Karpas-422 (cell line): Measurements from ENCODE around the gene LSG1. TPM values are rescaled to one million over a fixed set of nuclear protein-coding genes. Genes with fewer than 3 reads are reported as not detected.

ENCODE experiments used
- DNase-seq: peaks from one replicate; pipeline ENCODE4 v3.0.0-alpha.2; 2015
- H2AFZ ChIP-seq: fragments of 200-600 bp; sonication (generic); 2 replicates; pipeline ENCODE4 v1.6.1; 2014; ENCODE audit warnings: antibody characterized with exemption, low read length, mixed read lengths
- H3K27ac ChIP-seq: fragments of 200-600 bp; sonication (generic); 2 replicates; pipeline ENCODE4 v1.5.1; 2014; ENCODE audit warnings: mild to moderate bottlenecking, low read length, moderate library complexity
- H3K27me3 ChIP-seq: fragments of 200-600 bp; sonication (generic); 2 replicates; pipeline ENCODE4 v1.6.1; 2014; ENCODE audit warnings: low read length, mixed read lengths
- H3K36me3 ChIP-seq: fragments of 200-600 bp; sonication (generic); 2 replicates; pipeline ENCODE4 v1.6.1; 2014; ENCODE audit warnings: low read length, mixed read lengths; ENCODE audit not compliant: insufficient read depth
- H3K4me1 ChIP-seq: fragments of 200-600 bp; sonication (generic); 2 replicates; pipeline ENCODE4 v1.6.1; 2014; ENCODE audit warnings: mild to moderate bottlenecking, low read length, mixed read lengths
- H3K4me2 ChIP-seq: fragments of 200-600 bp; sonication (generic); 2 replicates; pipeline ENCODE4 v1.6.1; 2014; ENCODE audit warnings: low read length, low read depth, mild to moderate bottlenecking; ENCODE audit not compliant: poor library complexity, severe bottlenecking
- H3K4me3 ChIP-seq: fragments of 200-600 bp; sonication (generic); 2 replicates; pipeline ENCODE4 v1.5.1; 2014; ENCODE audit warnings: mild to moderate bottlenecking, antibody characterized with exemption, low read length, mixed read lengths
- H3K79me2 ChIP-seq: fragments of 200-600 bp; sonication (generic); 2 replicates; pipeline ENCODE4 v1.6.1; 2014; ENCODE audit warnings: mild to moderate bottlenecking, low read length, mixed read lengths
- H3K9ac ChIP-seq: fragments of 200-600 bp; sonication (generic); 2 replicates; pipeline ENCODE4 v1.6.0; 2014; ENCODE audit warnings: low read length
- H3K9me2 ChIP-seq: fragments of 200-600 bp; sonication (generic), shearing (Covaris generic); replicated peaks from 2 replicates; pipeline ENCODE4 v1.6.0; 2014; ENCODE audit warnings: mild to moderate bottlenecking, low read length, moderate library complexity; ENCODE audit not compliant: insufficient read depth
- H3K9me3 ChIP-seq: fragments of 300-700, 200-600 bp; sonication (generic); 2 replicates; pipeline ENCODE4 v1.6.1; 2014; ENCODE audit warnings: low read length, mixed read lengths
- H4K20me1 ChIP-seq: fragments of 200-600 bp; sonication (generic); 2 replicates; pipeline ENCODE4 v1.6.1; 2014; ENCODE audit warnings: mild to moderate bottlenecking, antibody characterized with exemption, low read length, low read depth; ENCODE audit not compliant: insufficient read depth
- total RNA-seq: library from RNA; depleted of rRNA; stranded (reverse); fragments of >200 nt; shearing (Covaris generic); gene quantifications from 2 replicates; pipeline ENCODE4 v1.2.3, GENCODE V29; 2014; ENCODE audit warnings: low replicate concordance

Gene LSG1
- total RNA-seq, 1 experiment from 2014 or later = 52.2 TPM

GRCh38 chr3:194685718-194686413 lies 13.9 kb upstream of the LSG1 start, which contains the start of gene FAM43A:
TSS of gene FAM43A (plus strand) at chr3:194685883. CDS start at chr3:194686827, 944 bp downstream.
- H3K27ac ChIP-seq = peak within 1 kb of the TSS; percentile 93
- no peaks in the 10 kb centered on the region for H3K9me2 ChIP-seq
- peak; percentile 98 for DNase-seq
- peaks cover 15% of the 10 kb centered on the region for H4K20me1 ChIP-seq
- peaks cover 56% of the 10 kb centered on the region for H3K4me1 ChIP-seq
- no peaks in the 10 kb centered on the region for H3K9me3 ChIP-seq
- peaks cover 23% of the 10 kb centered on the region for H3K79me2 ChIP-seq
- peak within 1 kb of the TSS; percentile 78 for H3K4me2 ChIP-seq
- H3K36me3 ChIP-seq = no peaks in the 10 kb centered on the region
- peak within 1 kb of the TSS; percentile 82 for H3K4me3 ChIP-seq
- peak within 1 kb of the TSS; percentile 88 for H3K9ac ChIP-seq
- no peaks in the 10 kb centered on the region for H3K27me3 ChIP-seq
- no peak within 1 kb of the TSS for H2AFZ ChIP-seq

GRCh38 chr3:194685065-194685717 lies 13.2 kb upstream of the LSG1 start:
- no peak overlapping the region for H3K27ac ChIP-seq
- peak overlapping the region; percentile 82 for H3K4me3 ChIP-seq
- peak overlapping the region; percentile 88 for H3K9ac ChIP-seq
- H3K9me3 ChIP-seq = no peaks in the 10 kb centered on the region
- no peaks in the 10 kb centered on the region for H3K36me3 ChIP-seq
- no peaks in the 10 kb centered on the region for H3K9me2 ChIP-seq
- H4K20me1 ChIP-seq = peaks cover 15% of the 10 kb centered on the region
- no peak overlapping the region for H2AFZ ChIP-seq
- no peak for DNase-seq
- H3K27me3 ChIP-seq = no peaks in the 10 kb centered on the region
- peak overlapping the region; percentile 78 for H3K4me2 ChIP-seq
- H3K4me1 ChIP-seq = peaks cover 49% of the 10 kb centered on the region
- peaks cover 23% of the 10 kb centered on the region for H3K79me2 ChIP-seq

- H3K4me2 ChIP-seq = no peak overlapping the region
- H3K9ac ChIP-seq = no peak overlapping the region
- H3K27me3 ChIP-seq = no peaks in the 10 kb centered on the region
- peaks cover 11% of the 10 kb centered on the region for H4K20me1 ChIP-seq
- H3K36me3 ChIP-seq = no peaks in the 10 kb centered on the region
- no peak overlapping the region for H2AFZ ChIP-seq
- H3K4me3 ChIP-seq = no peak overlapping the region
- H3K9me2 ChIP-seq = no peaks in the 10 kb centered on the region
- no peaks in the 10 kb centered on the region for H3K9me3 ChIP-seq
- DNase-seq = no peak
- H3K4me1 ChIP-seq = peaks cover 33% of the 10 kb centered on the region
- H3K79me2 ChIP-seq = peaks cover 17% of the 10 kb centered on the region
- H3K27ac ChIP-seq = no peak overlapping the region
Measured at GRCh38 chr3:194683380-194683779, 11.4 kb upstream of the LSG1 start.

GRCh38 chr3:194682694-194683310 lies 10.8 kb upstream of the LSG1 start:
- no peak overlapping the region for H3K9ac ChIP-seq
- no peak overlapping the region for H2AFZ ChIP-seq
- H3K4me2 ChIP-seq = no peak overlapping the region

GRCh38 chr3:194682189-194682693 lies 10.2 kb upstream of the LSG1 start:
- H3K36me3 ChIP-seq = no peaks in the 10 kb centered on the region
- H3K9ac ChIP-seq = no peak overlapping the region
- no peak overlapping the region for H3K27ac ChIP-seq
- no peak overlapping the region for H2AFZ ChIP-seq
- H3K79me2 ChIP-seq = peaks cover 13% of the 10 kb centered on the region
- no peaks in the 10 kb centered on the region for H3K27me3 ChIP-seq
- H4K20me1 ChIP-seq = peaks cover 11% of the 10 kb centered on the region
- no peaks in the 10 kb centered on the region for H3K9me3 ChIP-seq
- no peak overlapping the region for H3K4me2 ChIP-seq
- peaks cover 22% of the 10 kb centered on the region for H3K4me1 ChIP-seq
- no peak for DNase-seq
- no peaks in the 10 kb centered on the region for H3K9me2 ChIP-seq
- H3K4me3 ChIP-seq = no peak overlapping the region

More at GRCh38 chr3:194682694-194683310, 10.8 kb upstream of the LSG1 start:
- H3K4me3 ChIP-seq = no peak overlapping the region
- no peaks in the 10 kb centered on the region for H3K27me3 ChIP-seq
- peak; percentile 95 for DNase-seq
- H3K9me2 ChIP-seq = no peaks in the 10 kb centered on the region
- no peak overlapping the region for H3K27ac ChIP-seq
- H3K4me1 ChIP-seq = peaks cover 27% of the 10 kb centered on the region
- no peaks in the 10 kb centered on the region for H3K36me3 ChIP-seq
- peaks cover 11% of the 10 kb centered on the region for H4K20me1 ChIP-seq
- no peaks in the 10 kb centered on the region for H3K9me3 ChIP-seq
- H3K79me2 ChIP-seq = peaks cover 17% of the 10 kb centered on the region

GRCh38 chr3:194680888-194681615 lies 9.1 kb upstream of the LSG1 start:
- Histone ChIP-seq H3K4me1 (peaks cover 17% of the 10 kb centered on the region), H3K27ac (no peak overlapping the region), H3K4me3 (no peak overlapping the region), H3K9me2 (no peaks in the 10 kb centered on the region), H3K9me3 (no peaks in the 10 kb centered on the region), H2AFZ (no peak overlapping the region), H4K20me1 (peaks cover 2% of the 10 kb centered on the region), H3K36me3 (no peaks in the 10 kb centered on the region), H3K9ac (no peak overlapping the region), H3K27me3 (no peaks in the 10 kb centered on the region), H3K4me2 (no peak overlapping the region), H3K79me2 (peaks cover 1% of the 10 kb centered on the region)
- no peak for DNase-seq

- peaks cover 6% of the 10 kb centered on the region for H3K79me2 ChIP-seq
Measured at GRCh38 chr3:194676471-194676870, 4.5 kb upstream of the LSG1 start.

More at GRCh38 chr3:194676471-194676870, 4.5 kb upstream of the LSG1 start:
- Histone ChIP-seq H4K20me1 (no peaks in the 10 kb centered on the region; the same call in 1 of the 2 replicates), H3K36me3 (no peaks in the 10 kb centered on the region), H3K9ac (no peak overlapping the region), H3K27ac (no peak overlapping the region), H3K4me3 (no peak overlapping the region), H3K9me3 (no peaks in the 10 kb centered on the region), H3K9me2 (no peaks in the 10 kb centered on the region), H2AFZ (no peak overlapping the region), H3K27me3 (no peaks in the 10 kb centered on the region), H3K4me1 (peaks cover 19% of the 10 kb centered on the region), H3K4me2 (no peak overlapping the region)
- no peak for DNase-seq
